Activated CD4-positive, alpha-beta T cell treated with anti-CD3 and anti-CD28 coated beads, Interleukin-2, amount 10 ng/mL, durations not matched to agents 24 days and 14 days (primary cell): Measurements from ENCODE around the gene SLC16A10. TPM values are rescaled to one million over a fixed set of nuclear protein-coding genes. Genes with fewer than 3 reads are reported as not detected.

Experiments used
- DNase-seq: peaks from one replicate; pipeline ENCODE4 v3.0.0; 2022
- H3K27ac Mint-ChIP-seq: one replicate; pipeline ENCODE4 v1.8.0; 2022; ENCODE audit warnings: mild to moderate bottlenecking, mixed read lengths
- H3K27me3 Mint-ChIP-seq: one replicate; pipeline ENCODE4 v1.8.0; 2022; ENCODE audit warnings: mixed read lengths
- H3K36me3 Mint-ChIP-seq: one replicate; pipeline ENCODE4 v1.8.0; 2022; ENCODE audit warnings: low read depth, mild to moderate bottlenecking, mixed read lengths
- H3K4me1 Mint-ChIP-seq: one replicate; pipeline ENCODE4 v1.8.0; 2021; ENCODE audit warnings: mixed read lengths
- H3K4me3 Mint-ChIP-seq: one replicate; pipeline ENCODE4 v1.8.0; 2022; ENCODE audit warnings: mild to moderate bottlenecking, moderate library complexity, mixed read lengths
- H3K9me3 Mint-ChIP-seq: one replicate; pipeline ENCODE4 v1.8.0; 2021; ENCODE audit warnings: mixed read lengths
- intact Hi-C: fragments of 100-400 bp; cut with micrococcal nuclease; formaldehyde crosslinking; loops from one replicate; pipeline ENCODE4 v1.15.1; 2023
- total RNA-seq: library from RNA; stranded (reverse); gene quantifications from 2 replicates; pipeline ENCODE4 v1.2.3, GENCODE V29; 2022

Gene SLC16A10
- total RNA-seq, 1 donor from 2014 or later = 4.2 TPM

DNA sequence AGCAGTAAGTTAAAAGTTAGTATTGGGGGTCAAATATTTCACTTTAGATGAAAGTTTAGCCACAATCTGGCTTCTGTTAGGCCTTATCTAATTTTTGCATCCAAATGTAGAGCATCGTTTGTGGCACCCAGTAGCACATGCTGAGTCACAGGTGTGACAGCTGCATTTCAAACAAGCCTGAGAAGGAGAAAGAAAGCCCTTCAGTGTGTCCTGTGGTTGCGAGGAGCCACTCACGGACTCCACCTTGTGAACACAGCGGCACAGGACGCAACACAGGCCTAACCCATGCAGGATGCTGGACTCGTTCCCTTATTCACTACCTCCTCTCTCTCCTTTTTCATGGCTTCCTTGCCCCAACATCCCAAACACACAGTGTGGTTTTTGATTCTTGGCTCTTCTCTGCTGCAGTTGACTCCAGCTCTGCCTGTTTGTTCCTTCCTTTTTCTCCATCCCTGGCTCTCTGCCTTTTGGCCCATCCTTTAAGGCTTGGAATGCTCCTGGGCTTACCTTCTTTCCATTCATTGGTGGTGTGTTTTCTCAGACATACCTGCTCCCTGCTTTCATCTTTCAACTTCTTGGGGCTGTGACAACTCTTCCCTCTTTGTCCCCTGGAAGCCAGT is 124.2 kb downstream of the SLC16A10 start:
- intact Hi-C loops = no loop called here
- Mint-ChIP-seq H3K27ac (no peak overlapping the region), H3K27me3 (no peaks in the 10 kb centered on the region), H3K4me1 (no peaks in the 10 kb centered on the region), H3K4me3 (no peak overlapping the region), H3K9me3 (no peaks in the 10 kb centered on the region), H3K36me3 (no peaks in the 10 kb centered on the region)
- no peak for DNase-seq

DNA sequence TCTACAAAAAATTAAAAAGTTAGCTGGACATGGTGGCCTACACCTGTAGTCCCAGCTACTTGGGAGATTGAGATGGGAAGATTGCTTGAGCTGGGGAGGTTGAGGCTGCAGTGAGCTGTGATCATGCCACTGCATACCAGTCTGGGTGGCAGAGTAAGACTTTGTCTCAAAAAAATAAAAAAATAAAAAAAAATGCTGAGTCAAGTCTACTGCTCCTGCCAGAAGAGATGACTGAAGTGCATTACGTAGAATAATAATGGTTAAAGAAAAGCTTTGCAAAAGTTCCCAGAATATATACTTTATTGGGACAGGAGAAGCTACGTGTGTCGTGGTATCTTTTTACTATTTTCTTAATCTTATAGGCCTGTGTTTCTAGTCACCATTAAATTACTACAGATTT is 125.3 kb downstream of the SLC16A10 start:
- Mint-ChIP-seq H3K9me3 (no peaks in the 10 kb centered on the region), H3K4me3 (no peak overlapping the region), H3K4me1 (no peaks in the 10 kb centered on the region), H3K36me3 (no peaks in the 10 kb centered on the region), H3K27ac (no peak overlapping the region), H3K27me3 (no peaks in the 10 kb centered on the region)
- intact Hi-C loops = no loop called here
- no peak for DNase-seq

DNA sequence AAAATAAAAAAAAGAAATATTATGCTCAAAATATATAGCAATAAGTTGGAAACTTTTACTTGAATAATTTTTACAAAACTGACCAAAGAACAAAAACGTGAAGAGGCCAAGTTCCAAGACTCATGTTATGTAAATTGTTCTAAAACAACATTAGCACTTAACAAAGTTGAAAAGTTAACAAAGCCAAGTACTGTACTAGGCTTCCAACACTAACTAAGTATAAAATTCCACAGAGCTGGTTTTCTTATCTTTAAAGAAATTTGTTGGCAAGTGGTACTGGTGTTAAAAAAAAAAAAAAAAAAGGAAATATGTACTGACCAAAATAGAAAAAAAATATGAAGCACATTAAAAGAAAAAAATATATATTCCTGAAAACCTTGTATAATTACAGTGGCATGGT is 127.8 kb downstream of the SLC16A10 start:
- no peak for DNase-seq
- no peaks in the 10 kb centered on the region for H3K27me3 Mint-ChIP-seq
- no peak overlapping the region for H3K4me3 Mint-ChIP-seq
- no peaks in the 10 kb centered on the region for H3K9me3 Mint-ChIP-seq
- no peaks in the 10 kb centered on the region for H3K4me1 Mint-ChIP-seq
- intact Hi-C loops = no loop called here
- H3K27ac Mint-ChIP-seq = no peak overlapping the region
- H3K36me3 Mint-ChIP-seq = no peaks in the 10 kb centered on the region

DNA sequence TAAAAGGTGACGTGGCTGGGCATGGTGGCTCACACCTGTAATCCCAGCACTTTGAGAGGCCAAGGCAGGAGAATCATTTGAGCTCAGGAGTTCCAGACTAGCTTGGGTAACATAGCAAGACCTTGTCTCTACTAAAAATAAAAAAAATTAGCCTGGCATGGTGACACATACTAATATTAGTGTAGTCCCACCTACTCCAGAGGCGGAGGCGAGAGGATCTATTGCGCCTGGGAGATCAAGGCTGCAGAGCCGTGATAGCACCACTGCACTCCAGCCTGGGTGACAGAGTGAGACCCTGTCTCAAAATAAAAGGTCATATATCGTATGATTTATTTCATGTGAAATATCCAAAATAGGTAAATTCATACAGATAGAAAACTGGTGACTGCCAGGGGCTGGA is 132.5 kb downstream of the SLC16A10 start:
- H3K36me3 Mint-ChIP-seq = no peaks in the 10 kb centered on the region
- intact Hi-C loops = no loop called here
- H3K4me1 Mint-ChIP-seq = no peaks in the 10 kb centered on the region
- H3K4me3 Mint-ChIP-seq = no peak overlapping the region
- H3K27ac Mint-ChIP-seq = no peak overlapping the region
- H3K27me3 Mint-ChIP-seq = peaks cover 2% of the 10 kb centered on the region
- no peaks in the 10 kb centered on the region for H3K9me3 Mint-ChIP-seq
- DNase-seq = no peak

DNA sequence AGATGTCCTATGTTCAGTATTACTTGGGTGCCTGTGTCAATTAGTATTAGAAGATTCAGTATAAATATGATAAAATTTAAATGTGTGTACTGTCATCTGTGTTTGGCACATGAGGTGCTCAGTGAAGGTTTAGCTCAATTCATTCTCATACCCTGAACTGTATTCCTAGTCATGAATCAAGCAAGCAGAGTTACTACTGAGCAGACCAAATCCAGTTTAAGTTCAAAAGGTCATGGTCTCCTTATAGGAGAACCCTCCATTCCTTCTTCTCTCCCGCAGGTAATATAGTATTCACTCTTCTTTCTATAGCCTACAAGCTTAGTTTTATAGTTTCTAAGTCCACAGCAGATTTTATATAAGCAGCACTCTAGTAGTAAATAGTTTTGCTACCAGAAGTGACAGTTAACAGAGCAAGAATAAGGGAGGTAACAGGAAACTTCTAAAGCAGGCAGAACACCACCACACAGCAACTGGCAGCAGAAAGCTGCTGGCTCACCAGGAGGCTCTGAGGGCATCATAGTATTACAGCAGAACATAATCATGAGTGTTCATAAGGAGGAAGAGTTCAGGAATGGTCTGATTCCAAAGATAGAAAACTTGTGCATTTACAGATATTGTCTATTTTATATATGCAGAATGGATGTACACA is 133.2 kb downstream of the SLC16A10 start:
- H3K27me3 Mint-ChIP-seq = peaks cover 2% of the 10 kb centered on the region
- intact Hi-C loops = no loop called here
- DNase-seq = no peak
- no peak overlapping the region for H3K27ac Mint-ChIP-seq
- no peaks in the 10 kb centered on the region for H3K4me1 Mint-ChIP-seq
- H3K4me3 Mint-ChIP-seq = no peak overlapping the region
- H3K9me3 Mint-ChIP-seq = no peaks in the 10 kb centered on the region
- H3K36me3 Mint-ChIP-seq = no peaks in the 10 kb centered on the region

DNA sequence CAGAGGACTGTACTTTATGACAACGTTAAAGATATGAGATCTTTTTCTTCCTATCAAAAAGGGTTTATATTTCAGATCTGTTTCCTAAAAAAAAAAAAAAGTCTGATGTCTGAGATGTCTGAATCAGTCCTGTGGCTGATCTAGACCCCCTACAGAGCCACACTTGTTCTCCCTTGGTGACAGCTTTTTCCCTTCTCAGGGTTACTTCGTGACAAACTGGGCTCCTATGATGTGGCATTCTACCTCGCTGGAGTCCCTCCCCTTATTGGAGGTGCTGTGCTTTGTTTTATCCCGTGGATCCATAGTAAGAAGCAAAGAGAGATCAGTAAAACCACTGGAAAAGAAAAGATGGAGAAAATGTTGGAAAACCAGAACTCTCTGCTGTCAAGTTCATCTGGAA is 134.5 kb downstream of the SLC16A10 start:
- DNase-seq = no peak
- Mint-ChIP-seq H3K27ac (no peak overlapping the region), H3K4me1 (no peaks in the 10 kb centered on the region), H3K9me3 (no peaks in the 10 kb centered on the region), H3K27me3 (peaks cover 2% of the 10 kb centered on the region), H3K4me3 (no peak overlapping the region), H3K36me3 (no peaks in the 10 kb centered on the region)
- intact Hi-C loops = no loop called here

DNA sequence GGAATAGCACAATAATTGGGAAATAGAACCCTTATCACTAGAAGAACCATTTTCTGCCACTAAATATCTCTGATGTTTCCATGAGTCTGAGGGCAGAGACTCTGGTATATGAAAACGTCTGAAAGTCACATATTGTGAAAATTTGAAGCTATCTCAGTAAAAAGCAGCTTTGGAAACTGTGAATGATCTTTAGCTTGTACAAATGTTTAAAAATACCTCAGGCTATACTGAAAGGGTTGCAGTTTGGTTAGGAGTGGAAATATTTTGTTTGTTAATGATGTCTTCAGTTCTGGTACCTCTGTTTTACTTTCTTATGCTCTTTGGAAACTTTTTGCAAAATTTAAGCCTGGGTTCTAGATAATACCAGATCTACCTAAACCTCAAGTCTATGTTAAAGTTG is 135.0 kb downstream of the SLC16A10 start:
- H3K4me1 Mint-ChIP-seq = no peaks in the 10 kb centered on the region
- H3K4me3 Mint-ChIP-seq = no peak overlapping the region
- peaks cover 2% of the 10 kb centered on the region for H3K27me3 Mint-ChIP-seq
- no peak for DNase-seq
- H3K36me3 Mint-ChIP-seq = no peaks in the 10 kb centered on the region
- no peak overlapping the region for H3K27ac Mint-ChIP-seq
- H3K9me3 Mint-ChIP-seq = no peaks in the 10 kb centered on the region
- intact Hi-C loops = no loop called here

DNA sequence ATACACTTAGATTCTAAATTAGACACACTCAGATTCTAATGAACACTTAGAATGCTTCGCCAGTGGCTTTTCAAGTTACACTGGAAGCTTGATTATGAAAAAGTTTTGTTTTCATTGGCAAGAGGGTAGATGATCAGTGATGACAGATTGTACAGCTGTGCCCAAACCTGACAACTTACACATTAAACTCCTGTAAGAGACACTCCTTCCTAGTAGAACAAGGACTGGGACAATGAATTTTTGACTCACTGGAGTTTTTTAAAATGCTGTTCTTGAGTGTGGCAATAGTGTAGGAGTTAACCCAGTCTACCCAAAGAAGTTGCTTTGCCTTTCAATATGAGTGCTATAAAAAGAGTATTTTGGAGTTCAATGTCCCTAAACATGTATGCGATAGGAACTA is 140.8 kb downstream of the SLC16A10 start:
- no peaks in the 10 kb centered on the region for H3K9me3 Mint-ChIP-seq
- no peak overlapping the region for H3K27ac Mint-ChIP-seq
- DNase-seq = no peak
- H3K4me3 Mint-ChIP-seq = no peak overlapping the region
- no peaks in the 10 kb centered on the region for H3K27me3 Mint-ChIP-seq
- intact Hi-C loops = no loop called here
- H3K4me1 Mint-ChIP-seq = no peaks in the 10 kb centered on the region
- H3K36me3 Mint-ChIP-seq = no peaks in the 10 kb centered on the region

DNA sequence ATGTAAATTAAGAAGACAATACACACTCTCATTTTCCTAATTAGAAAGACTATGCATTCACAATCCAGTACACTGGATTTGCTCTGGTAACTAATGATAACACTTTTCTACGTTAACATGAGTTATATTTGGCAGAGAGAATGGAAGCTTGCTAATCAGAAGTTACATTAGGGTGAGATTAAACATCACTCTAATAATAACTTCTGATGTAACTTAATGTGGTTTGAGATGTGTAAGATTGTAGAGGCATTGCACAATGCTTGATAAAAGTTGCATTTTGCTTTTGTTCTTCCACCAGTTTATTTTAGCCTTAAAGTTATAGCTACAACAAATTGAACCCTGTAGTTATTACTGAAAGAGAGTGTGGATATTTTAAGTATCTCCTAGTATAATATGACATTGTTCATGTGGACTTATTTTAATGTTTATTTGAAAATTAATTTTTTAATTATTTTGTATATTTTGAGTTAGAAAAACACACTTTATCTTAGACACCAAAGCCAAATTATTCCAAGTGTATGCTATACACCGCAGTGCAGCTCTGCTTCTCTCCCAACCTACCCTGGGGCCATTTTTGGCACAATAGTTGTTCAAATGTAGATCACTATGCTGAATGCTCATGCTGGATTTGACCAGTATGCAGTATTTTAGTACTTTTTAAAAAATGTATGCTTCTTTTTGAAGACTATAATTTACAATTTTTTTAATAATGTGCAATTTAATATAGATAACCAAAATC is 143.2 kb downstream of the SLC16A10 start:
- Mint-ChIP-seq H3K4me3 (no peak overlapping the region), H3K27me3 (peaks cover 2% of the 10 kb centered on the region), H3K9me3 (no peaks in the 10 kb centered on the region), H3K27ac (no peak overlapping the region), H3K36me3 (no peaks in the 10 kb centered on the region), H3K4me1 (no peaks in the 10 kb centered on the region)
- no peak for DNase-seq
- intact Hi-C loops = no loop called here

DNA sequence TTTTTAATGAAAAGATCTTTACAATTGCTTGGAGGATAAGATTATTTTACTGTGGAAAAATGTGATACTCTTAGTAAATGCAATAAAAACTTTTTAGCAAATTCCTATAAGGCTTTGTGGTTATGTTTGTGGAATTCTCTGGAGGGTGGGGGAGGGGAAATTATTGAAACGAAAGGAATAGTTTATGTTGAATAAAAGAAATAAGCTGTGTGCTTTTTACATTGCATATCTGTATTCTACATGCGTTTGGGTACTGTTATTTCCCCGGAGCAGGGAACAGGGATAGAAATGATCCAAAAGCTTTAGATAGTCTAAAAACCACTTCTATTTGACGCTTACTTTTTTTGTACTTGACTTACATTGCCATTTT is 143.8 kb downstream of the SLC16A10 start:
- intact Hi-C loops = no loop called here
- no peak overlapping the region for H3K27ac Mint-ChIP-seq
- H3K27me3 Mint-ChIP-seq = peaks cover 2% of the 10 kb centered on the region
- no peaks in the 10 kb centered on the region for H3K9me3 Mint-ChIP-seq
- H3K4me1 Mint-ChIP-seq = no peaks in the 10 kb centered on the region
- no peaks in the 10 kb centered on the region for H3K36me3 Mint-ChIP-seq
- no peak overlapping the region for H3K4me3 Mint-ChIP-seq
- DNase-seq = no peak

DNA sequence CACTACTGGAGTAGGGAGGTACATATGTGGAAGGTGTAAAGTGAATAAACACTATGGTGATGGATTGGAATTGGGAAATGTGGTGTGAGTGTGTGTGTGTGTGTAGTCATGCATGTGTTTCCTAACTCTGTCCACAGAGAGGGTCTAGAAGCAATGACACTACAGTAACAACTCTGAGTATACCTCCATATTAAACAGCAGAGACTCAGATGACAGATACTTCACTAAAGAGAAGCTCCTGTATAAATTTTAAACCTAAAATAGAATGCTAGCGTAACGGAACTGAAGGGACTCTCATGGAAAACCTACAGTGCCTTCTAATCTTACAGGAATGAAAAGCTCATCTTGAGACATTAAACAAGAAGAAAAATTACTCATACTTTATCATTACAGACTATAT is 150.5 kb downstream of the SLC16A10 start:
- intact Hi-C loops = no loop called here
- H3K9me3 Mint-ChIP-seq = no peaks in the 10 kb centered on the region
- no peaks in the 10 kb centered on the region for H3K4me1 Mint-ChIP-seq
- H3K4me3 Mint-ChIP-seq = no peak overlapping the region
- peaks cover 2% of the 10 kb centered on the region for H3K27me3 Mint-ChIP-seq
- no peaks in the 10 kb centered on the region for H3K36me3 Mint-ChIP-seq
- no peak overlapping the region for H3K27ac Mint-ChIP-seq
- no peak for DNase-seq

DNA sequence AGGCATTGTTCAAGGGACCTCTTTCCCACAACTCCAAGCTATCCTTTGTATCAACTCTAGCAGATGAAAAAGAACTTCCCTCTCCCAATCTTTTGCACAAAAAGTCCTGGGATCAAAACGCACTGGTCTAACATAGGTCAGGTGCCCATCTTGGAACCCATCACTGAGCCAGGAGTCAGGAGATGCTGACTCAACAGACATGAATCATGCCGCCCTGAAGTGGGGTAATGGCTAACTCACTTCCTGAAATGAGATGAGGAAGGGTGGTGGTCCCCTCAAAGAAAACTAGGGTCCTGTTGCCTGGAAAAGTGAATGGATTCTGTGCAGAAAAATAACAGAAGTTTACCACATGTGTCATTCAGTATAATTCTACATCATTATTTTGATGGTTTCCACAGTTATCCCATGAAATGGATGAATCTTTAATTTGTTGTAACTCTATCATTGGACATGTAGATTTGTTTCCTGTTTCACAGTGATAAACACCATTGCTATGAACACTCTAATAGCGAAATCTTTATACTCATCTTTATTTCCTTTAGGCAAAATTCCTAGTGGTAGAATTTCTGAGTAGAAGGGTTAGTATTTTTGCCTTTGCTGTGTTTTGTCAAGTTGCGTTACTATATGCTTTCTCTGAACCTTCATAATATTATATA is 151.3 kb downstream of the SLC16A10 start:
- peaks cover 7% of the 10 kb centered on the region for H3K27me3 Mint-ChIP-seq
- H3K4me3 Mint-ChIP-seq = no peak overlapping the region
- no peaks in the 10 kb centered on the region for H3K9me3 Mint-ChIP-seq
- H3K4me1 Mint-ChIP-seq = no peaks in the 10 kb centered on the region
- no peak overlapping the region for H3K27ac Mint-ChIP-seq
- no peaks in the 10 kb centered on the region for H3K36me3 Mint-ChIP-seq
- DNase-seq = no peak
- intact Hi-C loops = no loop called here

DNA sequence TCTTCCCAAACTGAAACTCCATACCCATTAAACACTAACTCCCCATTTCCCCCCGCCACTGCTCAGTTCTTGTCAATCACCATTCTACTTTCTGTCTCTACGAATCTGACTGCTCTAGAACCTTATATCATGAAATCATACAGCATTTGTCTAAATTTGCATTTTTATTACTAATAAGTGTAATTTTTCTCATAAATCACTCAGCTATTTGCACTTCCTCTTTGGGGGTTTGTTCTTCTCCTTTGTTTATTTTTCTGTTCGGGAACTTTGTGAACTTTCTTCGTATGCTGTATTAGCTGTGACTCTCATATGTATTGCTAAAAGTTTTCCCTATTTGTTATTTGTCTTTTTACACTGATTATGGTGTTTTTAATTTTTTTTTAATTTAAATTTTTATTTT is 152.2 kb downstream of the SLC16A10 start:
- no peak for DNase-seq
- no peaks in the 10 kb centered on the region for H3K9me3 Mint-ChIP-seq
- H3K27ac Mint-ChIP-seq = no peak overlapping the region
- intact Hi-C loops = no loop called here
- no peak overlapping the region for H3K4me3 Mint-ChIP-seq
- H3K27me3 Mint-ChIP-seq = peaks cover 7% of the 10 kb centered on the region
- no peaks in the 10 kb centered on the region for H3K36me3 Mint-ChIP-seq
- no peaks in the 10 kb centered on the region for H3K4me1 Mint-ChIP-seq

DNA sequence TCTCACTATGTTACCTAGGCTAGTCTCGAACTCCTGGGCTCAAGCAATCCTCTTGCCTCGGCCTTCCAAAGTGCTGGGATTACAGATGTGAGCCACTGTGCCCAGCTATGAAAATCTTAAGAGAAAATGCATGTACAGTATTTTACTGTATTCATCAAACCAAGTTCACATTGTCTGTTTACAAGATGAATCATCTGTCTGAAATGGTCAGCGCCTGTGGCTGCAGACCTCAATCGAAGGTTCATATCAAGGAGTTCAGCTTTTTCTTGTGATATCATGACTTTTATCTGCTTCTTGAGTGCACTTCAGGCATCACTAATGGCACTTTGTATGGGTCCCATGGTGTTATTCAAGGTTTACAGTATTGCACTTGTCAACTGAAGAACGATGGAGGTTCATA is 155.1 kb downstream of the SLC16A10 start:
- Mint-ChIP-seq H3K36me3 (no peaks in the 10 kb centered on the region), H3K4me1 (no peaks in the 10 kb centered on the region), H3K4me3 (no peak overlapping the region), H3K27me3 (peaks cover 12% of the 10 kb centered on the region), H3K9me3 (no peaks in the 10 kb centered on the region), H3K27ac (no peak overlapping the region)
- intact Hi-C loops = no loop called here
- no peak for DNase-seq
